Tibial nerve (tissue), 4 donors: ENCODE measurements around the gene CTTNBP2. TPM values are rescaled to one million over a fixed set of nuclear protein-coding genes. Genes with fewer than 3 reads are reported as not detected.

Experiments
- DNase-seq, 2 donors: peaks; one replicate each; pipeline ENCODE4 v3.0.0-alpha.2; 2019; ENCODE audit warnings: low spot score in 2 of 2
- H3K27ac ChIP-seq, 4 donors: fragments of 200-600 bp; sonication (generic) in 3 of 4; one replicate each; pipeline ENCODE4 v1.5.1; 2017 to 2019; ENCODE audit warnings: mild to moderate bottlenecking in 1 of 4
- H3K27me3 ChIP-seq, 2 donors: fragments of 200-600 bp; sonication (generic) in 1 of 2; one replicate each; pipeline versions ENCODE4 v1.5.1 to v1.6.0; 2017 to 2019
- H3K36me3 ChIP-seq, 3 donors: fragments of 200-600 bp; sonication (generic); one replicate each; pipeline ENCODE4 v1.5.1; 2018 to 2019
- H3K4me1 ChIP-seq, 4 donors: fragments of 200-600 bp; sonication (generic) in 3 of 4; one replicate each; pipeline ENCODE4 v1.5.1; 2017 to 2019
- H3K4me3 ChIP-seq, 4 donors: fragments of 200-600 bp; sonication (generic) in 3 of 4; one replicate each; pipeline ENCODE4 v1.5.1; 2017 to 2019; ENCODE audit warnings: mild to moderate bottlenecking in 1 of 4, moderate library complexity in 1 of 4
- H3K9me3 ChIP-seq, 4 donors: fragments of 200-600 bp; sonication (generic) in 3 of 4; one replicate each; pipeline ENCODE4 v1.5.1; 2017 to 2019
- EP300 ChIP-seq, 2 donors: sonication (generic); formaldehyde crosslinking; IDR thresholded peaks; one replicate each; pipeline ENCODE4 v1.6.1; 2017; ENCODE audit warnings: antibody characterized with exemption in 2 of 2, mild to moderate bottlenecking in 1 of 2
- POLR2A ChIP-seq, 2 donors: fragments of 450-650 bp; IDR thresholded peaks; one replicate each; pipeline ENCODE4 v1.6.1; 2017; ENCODE audit warnings: antibody characterized with exemption in 2 of 2, mild to moderate bottlenecking in 2 of 2, moderate library complexity in 2 of 2
- whole genome bisulfite sequencing, 2 donors: methylation state at CpG; one replicate each; pipeline ENCODE4 v1.1.5; 2018; 5-methylcytosine and 5-hydroxymethylcytosine counted together
- total RNA-seq, 4 donors: library from RNA; depleted of rRNA; stranded (reverse); fragments of >200 nt; gene quantifications; one replicate each; pipeline ENCODE4 v1.1.0, GENCODE V29; 2016
- TF ChIP-seq, protein P1 (sequence below), 5 experiments: fragments of 200-600 bp in 3 of 5; fragments of 450-650 bp in 2 of 5; sonication (generic) in 3 of 5; IDR thresholded peaks; one replicate each; pipeline ENCODE4 v1.5.1; 2016 to 2019; ENCODE audit warnings: antibody characterized with exemption in 5 of 5, mild to moderate bottlenecking in 3 of 5, moderate library complexity in 2 of 5

Gene CTTNBP2
- total RNA-seq, 4 donors from 2014 or later = 12.9 to 19.3 (median 17.1) TPM

DNA sequence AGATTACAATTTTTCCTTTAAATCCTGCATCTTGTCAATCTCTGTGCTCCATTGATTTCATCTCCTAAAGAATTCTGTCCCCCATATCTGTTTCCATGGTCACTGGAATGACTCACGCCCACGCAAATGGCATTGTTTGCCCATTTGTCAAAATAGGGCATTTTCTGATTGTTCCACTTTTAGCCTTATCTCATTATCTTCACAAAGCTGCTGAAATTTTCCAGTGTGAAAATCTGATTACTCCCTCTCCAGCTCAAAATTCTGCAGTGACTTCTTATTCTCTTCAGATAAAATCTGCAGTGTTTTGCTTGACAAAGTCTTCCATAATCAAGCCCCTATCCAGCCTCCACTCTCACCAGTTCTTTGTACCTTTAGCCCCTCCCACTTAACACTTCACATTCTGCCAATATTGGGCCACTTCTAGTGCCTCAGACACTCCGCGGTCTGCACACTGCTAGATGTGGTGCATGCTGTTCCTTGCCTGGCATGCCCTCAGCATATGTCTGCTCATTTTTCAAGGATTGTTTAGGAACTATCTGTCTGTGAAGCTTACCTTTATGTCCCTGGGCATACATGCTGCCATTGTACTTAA is 33.9 kb upstream of the CTTNBP2 start:
- no peaks in the 10 kb centered on the region for H3K36me3 ChIP-seq
- no peak for DNase-seq
- H3K27ac ChIP-seq = no peak overlapping the region
- no peaks in the 10 kb centered on the region for H3K9me3 ChIP-seq
- 73 to 82% methylated on average over 4 of the region's 4 CpGs for WGBS, 2 donors
- H3K27me3 ChIP-seq = no peaks in the 10 kb centered on the region
- H3K4me1 ChIP-seq = no peaks in the 10 kb centered on the region
- TF ChIP-seq POLR2A (IDR thresholded peaks at IDR 0.05) (no peak), EP300 (IDR thresholded peaks at IDR 0.05) (no peak)
- TF ChIP-seq, protein P1, sequence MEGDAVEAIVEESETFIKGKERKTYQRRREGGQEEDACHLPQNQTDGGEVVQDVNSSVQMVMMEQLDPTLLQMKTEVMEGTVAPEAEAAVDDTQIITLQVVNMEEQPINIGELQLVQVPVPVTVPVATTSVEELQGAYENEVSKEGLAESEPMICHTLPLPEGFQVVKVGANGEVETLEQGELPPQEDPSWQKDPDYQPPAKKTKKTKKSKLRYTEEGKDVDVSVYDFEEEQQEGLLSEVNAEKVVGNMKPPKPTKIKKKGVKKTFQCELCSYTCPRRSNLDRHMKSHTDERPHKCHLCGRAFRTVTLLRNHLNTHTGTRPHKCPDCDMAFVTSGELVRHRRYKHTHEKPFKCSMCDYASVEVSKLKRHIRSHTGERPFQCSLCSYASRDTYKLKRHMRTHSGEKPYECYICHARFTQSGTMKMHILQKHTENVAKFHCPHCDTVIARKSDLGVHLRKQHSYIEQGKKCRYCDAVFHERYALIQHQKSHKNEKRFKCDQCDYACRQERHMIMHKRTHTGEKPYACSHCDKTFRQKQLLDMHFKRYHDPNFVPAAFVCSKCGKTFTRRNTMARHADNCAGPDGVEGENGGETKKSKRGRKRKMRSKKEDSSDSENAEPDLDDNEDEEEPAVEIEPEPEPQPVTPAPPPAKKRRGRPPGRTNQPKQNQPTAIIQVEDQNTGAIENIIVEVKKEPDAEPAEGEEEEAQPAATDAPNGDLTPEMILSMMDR (IDR thresholded peaks at IDR 0.05) = no peak
- H3K4me3 ChIP-seq = no peak overlapping the region

- TF ChIP-seq, protein P1 (IDR thresholded peaks at IDR 0.05) = no peak
- no peak for TF ChIP-seq POLR2A (IDR thresholded peaks at IDR 0.05)
- no peak for TF ChIP-seq EP300 (IDR thresholded peaks at IDR 0.05)
- Histone ChIP-seq H3K27me3 (no peaks in the 10 kb centered on the region), H3K4me3 (no peak overlapping the region), H3K4me1 (no peaks in the 10 kb centered on the region), H3K27ac (no peak overlapping the region), H3K36me3 (no peaks in the 10 kb centered on the region), H3K9me3 (no peaks in the 10 kb centered on the region)
- 79 to 88% methylated on average over 5 of the region's 5 CpGs for WGBS, 2 donors
- DNase-seq = no peak
Observed at GRCh38 chr7:117902314-117902889, 29.2 kb upstream of the CTTNBP2 start.

DNA sequence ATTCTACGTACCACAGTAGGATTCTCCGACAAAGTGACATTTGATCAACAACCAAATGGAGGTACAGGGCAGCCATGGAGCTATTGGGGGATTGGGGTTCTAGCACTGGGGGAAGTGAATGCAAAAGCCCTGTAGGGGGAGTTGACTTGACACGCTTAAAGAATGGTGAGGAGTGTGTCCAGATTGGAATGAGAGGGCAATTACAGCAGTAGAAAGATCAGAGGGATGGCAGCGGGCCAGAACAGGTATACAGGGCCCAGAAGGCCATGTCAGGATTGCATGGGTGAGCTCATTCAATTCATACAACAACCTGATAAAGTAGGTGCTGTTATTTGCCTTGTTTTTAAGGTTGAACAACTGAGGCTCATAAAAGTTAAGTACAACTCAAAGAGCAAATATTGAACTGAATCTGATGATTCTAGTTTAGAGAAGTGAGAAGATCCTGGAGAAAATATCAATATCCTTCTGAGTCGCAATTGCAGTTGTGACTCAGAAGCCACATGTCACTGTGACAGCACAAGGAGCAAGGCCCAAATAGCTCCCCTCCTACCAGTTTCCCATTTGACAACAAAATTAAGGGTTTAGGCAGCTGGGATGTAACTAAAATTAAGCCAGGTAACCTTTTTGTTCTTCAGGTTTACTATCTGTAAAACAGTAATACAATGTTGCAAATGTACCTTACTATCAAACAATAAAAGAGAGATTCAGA is 28.0 kb upstream of the CTTNBP2 start:
- H3K36me3 ChIP-seq = no peaks in the 10 kb centered on the region
- DNase-seq = no peak
- 85 to 89% methylated on average over 5 of the region's 5 CpGs for WGBS, 2 donors
- H3K9me3 ChIP-seq = no peaks in the 10 kb centered on the region
- TF ChIP-seq, protein P1 (IDR thresholded peaks at IDR 0.05) = no peak
- TF ChIP-seq POLR2A (IDR thresholded peaks at IDR 0.05) = no peak
- no peak for TF ChIP-seq EP300 (IDR thresholded peaks at IDR 0.05)
- H3K4me1 ChIP-seq = no peaks in the 10 kb centered on the region
- H3K27ac ChIP-seq = no peak overlapping the region
- H3K4me3 ChIP-seq = no peak overlapping the region
- H3K27me3 ChIP-seq = no peaks in the 10 kb centered on the region

- Histone ChIP-seq H3K36me3 (no peaks in the 10 kb centered on the region), H3K9me3 (no peaks in the 10 kb centered on the region), H3K27me3 (no peaks in the 10 kb centered on the region), H3K4me3 (no peak overlapping the region), H3K4me1 (no peaks in the 10 kb centered on the region), H3K27ac (no peak overlapping the region)
- no peak for DNase-seq
- TF ChIP-seq EP300 (IDR thresholded peaks at IDR 0.05) (no peak), POLR2A (IDR thresholded peaks at IDR 0.05) (no peak)
- TF ChIP-seq, protein P1 (IDR thresholded peaks at IDR 0.05) = no peak
Observed at GRCh38 chr7:117896339-117896738, 23.1 kb upstream of the CTTNBP2 start.

GRCh38 chr7:117895276-117895675 is 22.0 kb upstream of the CTTNBP2 start:
- Histone ChIP-seq H3K9me3 (no peaks in the 10 kb centered on the region), H3K4me3 (no peak overlapping the region), H3K27me3 (no peaks in the 10 kb centered on the region), H3K27ac (no peak overlapping the region), H3K36me3 (no peaks in the 10 kb centered on the region), H3K4me1 (no peaks in the 10 kb centered on the region)
- TF ChIP-seq POLR2A (IDR thresholded peaks at IDR 0.05) (no peak), EP300 (IDR thresholded peaks at IDR 0.05) (no peak)
- TF ChIP-seq, protein P1 (IDR thresholded peaks at IDR 0.05) = no peak
- 84% methylated on average over 3 of the region's 3 CpGs for WGBS, 2 donors
- no peak for DNase-seq
